Measurements from ENCODE around the gene SAMM50. TPM values are rescaled to one million over a fixed set of nuclear protein-coding genes. Genes with fewer than 3 reads are reported as not detected.
"Not testable (repeated sequence)": the region's sequence is repeated elsewhere in the genome, so short reads cannot be mapped to it uniquely, and the experiment has no call there.

The SAMM50 gene
- total RNA-seq, 2 donors from 2014 or later = 54.4 to 56.0 TPM

GRCh38 chr22:44014241-44014640 lies 59.0 kb downstream of the SAMM50 start:
- no peaks in the 10 kb centered on the region for H3K36me3 ChIP-seq (ENCODE audit: control insufficient read depth, insufficient read depth, low read length)
- no peak for DNase-seq
- Mint-ChIP-seq H3K36me3 (ENCODE audit: low read depth) (no peaks in the 10 kb centered on the region), H3K27ac (no peak overlapping the region), H3K27me3 (ENCODE audit: insufficient read depth) (no peaks in the 10 kb centered on the region), H3K4me1 (peaks cover 3% of the 10 kb centered on the region), H3K9me3 (no peaks in the 10 kb centered on the region), H3K4me3 (no peak overlapping the region)
- no peak overlapping the region for H3K4me3 ChIP-seq (ENCODE audit: low read length)
- TF ChIP-seq, protein P1, sequence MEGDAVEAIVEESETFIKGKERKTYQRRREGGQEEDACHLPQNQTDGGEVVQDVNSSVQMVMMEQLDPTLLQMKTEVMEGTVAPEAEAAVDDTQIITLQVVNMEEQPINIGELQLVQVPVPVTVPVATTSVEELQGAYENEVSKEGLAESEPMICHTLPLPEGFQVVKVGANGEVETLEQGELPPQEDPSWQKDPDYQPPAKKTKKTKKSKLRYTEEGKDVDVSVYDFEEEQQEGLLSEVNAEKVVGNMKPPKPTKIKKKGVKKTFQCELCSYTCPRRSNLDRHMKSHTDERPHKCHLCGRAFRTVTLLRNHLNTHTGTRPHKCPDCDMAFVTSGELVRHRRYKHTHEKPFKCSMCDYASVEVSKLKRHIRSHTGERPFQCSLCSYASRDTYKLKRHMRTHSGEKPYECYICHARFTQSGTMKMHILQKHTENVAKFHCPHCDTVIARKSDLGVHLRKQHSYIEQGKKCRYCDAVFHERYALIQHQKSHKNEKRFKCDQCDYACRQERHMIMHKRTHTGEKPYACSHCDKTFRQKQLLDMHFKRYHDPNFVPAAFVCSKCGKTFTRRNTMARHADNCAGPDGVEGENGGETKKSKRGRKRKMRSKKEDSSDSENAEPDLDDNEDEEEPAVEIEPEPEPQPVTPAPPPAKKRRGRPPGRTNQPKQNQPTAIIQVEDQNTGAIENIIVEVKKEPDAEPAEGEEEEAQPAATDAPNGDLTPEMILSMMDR (conservative IDR thresholded peaks at IDR 0.05) = no peak
- no peaks in the 10 kb centered on the region for H3K9me3 ChIP-seq (ENCODE audit: control insufficient read depth, low read length)
- H3K4me1 ChIP-seq (ENCODE audit: control insufficient read depth, insufficient read depth, low read length) = no peaks in the 10 kb centered on the region
- no peak overlapping the region for H3K9ac ChIP-seq (ENCODE audit: extremely low read depth, low read length, poor library complexity, severe bottlenecking)
- no peak overlapping the region for H3K27ac ChIP-seq (ENCODE audit: low read depth, low read length)
- WGBS, 2 experiments (ENCODE audit: insufficient coverage in 1 of 2, insufficient read length in 1 of 2) = 79 to 80% methylated on average over 1 to 2 of the region's 2 CpGs
- no peaks in the 10 kb centered on the region for H3K27me3 ChIP-seq (ENCODE audit: control insufficient read depth, insufficient read depth, low read length, poor library complexity, severe bottlenecking)

DNA sequence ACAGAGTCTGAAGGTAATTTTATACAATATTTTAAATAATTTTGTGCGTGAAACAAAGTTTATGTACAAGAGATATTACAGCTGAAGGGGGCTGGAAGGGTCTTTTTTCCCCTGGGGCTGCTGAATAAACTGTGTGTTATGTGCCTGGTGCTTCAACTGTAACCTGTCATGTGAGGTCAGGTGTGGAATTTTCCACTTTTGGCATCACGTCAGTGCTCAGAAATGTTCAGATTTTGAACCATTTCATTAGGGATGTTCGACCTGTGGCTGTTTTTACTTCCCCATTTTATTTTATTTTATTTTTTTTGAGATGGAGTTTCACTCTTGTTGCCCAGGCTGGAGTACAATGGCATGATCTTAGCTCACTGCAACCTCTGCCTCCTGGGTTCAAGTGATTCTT lies 61.3 kb downstream of the SAMM50 start:
- H3K27ac Mint-ChIP-seq; H3K4me1 ChIP-seq (ENCODE audit: control insufficient read depth, insufficient read depth, low read length); H3K36me3 Mint-ChIP-seq (ENCODE audit: low read depth); H3K4me1 Mint-ChIP-seq; H3K9ac ChIP-seq (ENCODE audit: extremely low read depth, low read length, poor library complexity, severe bottlenecking); H3K27ac ChIP-seq (ENCODE audit: low read depth, low read length); H3K27me3 ChIP-seq (ENCODE audit: control insufficient read depth, insufficient read depth, low read length, poor library complexity, severe bottlenecking); H3K27me3 Mint-ChIP-seq (ENCODE audit: insufficient read depth); H3K9me3 Mint-ChIP-seq; H3K4me3 Mint-ChIP-seq; H3K9me3 ChIP-seq (ENCODE audit: control insufficient read depth, low read length); H3K36me3 ChIP-seq (ENCODE audit: control insufficient read depth, insufficient read depth, low read length); H3K4me3 ChIP-seq (ENCODE audit: low read length); DNase-seq: not testable (repeated sequence)
- WGBS, 2 experiments (ENCODE audit: insufficient coverage in 1 of 2, insufficient read length in 1 of 2) = 93 to 100% methylated on average over 1 to 3 of the region's 3 CpGs

GRCh38 chr22:44018594-44018993 lies 63.4 kb downstream of the SAMM50 start:
- no peaks in the 10 kb centered on the region for H3K36me3 Mint-ChIP-seq (ENCODE audit: low read depth)
- no peak overlapping the region for H3K27ac Mint-ChIP-seq
- no peak for DNase-seq
- Histone ChIP-seq H3K4me1 (ENCODE audit: control insufficient read depth, insufficient read depth, low read length) (no peaks in the 10 kb centered on the region), H3K27ac (ENCODE audit: low read depth, low read length) (no peak overlapping the region), H3K9me3 (ENCODE audit: control insufficient read depth, low read length) (no peaks in the 10 kb centered on the region), H3K27me3 (ENCODE audit: control insufficient read depth, insufficient read depth, low read length, poor library complexity, severe bottlenecking) (no peaks in the 10 kb centered on the region), H3K4me3 (ENCODE audit: low read length) (no peak overlapping the region), H3K36me3 (ENCODE audit: control insufficient read depth, insufficient read depth, low read length) (no peaks in the 10 kb centered on the region), H3K9ac (ENCODE audit: extremely low read depth, low read length, poor library complexity, severe bottlenecking) (no peak overlapping the region)
- H3K4me1 Mint-ChIP-seq = peaks cover 4% of the 10 kb centered on the region
- 82 to 93% methylated on average over 4 to 8 of the region's 9 CpGs for WGBS, 2 experiments (ENCODE audit: insufficient coverage in 1 of 2, insufficient read length in 1 of 2)
- H3K4me3 Mint-ChIP-seq = no peak overlapping the region
- no peaks in the 10 kb centered on the region for H3K27me3 Mint-ChIP-seq (ENCODE audit: insufficient read depth)
- TF ChIP-seq, protein P1 (conservative IDR thresholded peaks at IDR 0.05) = no peak
- H3K9me3 Mint-ChIP-seq = no peaks in the 10 kb centered on the region

DNA sequence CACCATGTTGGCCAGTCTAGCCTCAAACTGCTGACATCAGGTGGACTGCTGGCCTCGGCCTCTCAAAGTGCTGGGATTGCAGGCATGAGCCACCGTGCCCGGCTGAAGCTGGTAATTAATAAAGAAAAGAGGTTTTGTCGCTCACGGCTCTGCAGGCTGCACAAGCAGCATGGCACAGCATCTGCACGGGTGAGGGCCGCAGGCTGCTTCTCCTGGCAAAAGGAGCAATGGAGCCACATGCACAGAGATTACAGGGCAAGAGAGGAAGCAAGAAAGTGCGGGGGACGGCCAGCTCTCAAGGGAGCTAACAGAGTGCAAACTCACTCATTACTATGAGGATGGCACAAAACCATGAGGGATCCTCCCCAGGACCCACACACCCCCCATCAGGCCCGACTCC lies 64.2 kb downstream of the SAMM50 start:
- H3K27ac Mint-ChIP-seq = no peak overlapping the region
- no peaks in the 10 kb centered on the region for H3K27me3 Mint-ChIP-seq (ENCODE audit: insufficient read depth)
- H3K36me3 ChIP-seq (ENCODE audit: control insufficient read depth, insufficient read depth, low read length) = no peaks in the 10 kb centered on the region
- H3K9ac ChIP-seq (ENCODE audit: extremely low read depth, low read length, poor library complexity, severe bottlenecking) = no peak overlapping the region
- H3K27me3 ChIP-seq (ENCODE audit: control insufficient read depth, insufficient read depth, low read length, poor library complexity, severe bottlenecking) = no peaks in the 10 kb centered on the region
- H3K4me1 Mint-ChIP-seq = peaks cover 7% of the 10 kb centered on the region
- H3K9me3 Mint-ChIP-seq = no peaks in the 10 kb centered on the region
- H3K9me3 ChIP-seq (ENCODE audit: control insufficient read depth, low read length) = no peaks in the 10 kb centered on the region
- no peak for DNase-seq
- H3K27ac ChIP-seq (ENCODE audit: low read depth, low read length) = no peak overlapping the region
- no peaks in the 10 kb centered on the region for H3K36me3 Mint-ChIP-seq (ENCODE audit: low read depth)
- 87 to 94% methylated on average over 8 to 9 of the region's 10 CpGs for WGBS, 2 experiments (ENCODE audit: insufficient coverage in 1 of 2, insufficient read length in 1 of 2)
- no peak overlapping the region for H3K4me3 Mint-ChIP-seq
- no peaks in the 10 kb centered on the region for H3K4me1 ChIP-seq (ENCODE audit: control insufficient read depth, insufficient read depth, low read length)
- TF ChIP-seq, protein P1 (conservative IDR thresholded peaks at IDR 0.05) = no peak
- no peak overlapping the region for H3K4me3 ChIP-seq (ENCODE audit: low read length)
